HG03520 (cell line): ENCODE data around the gene SUPT6H.
"Not testable (repeated sequence)": the region's sequence is repeated elsewhere in the genome, so short reads cannot be mapped to it uniquely, and the experiment has no call there.

ENCODE experiments used
- ATAC-seq: cut with Tn5 transposase; IDR thresholded peaks from one replicate; pipeline ENCODE4 v1.9.1; 2021; ENCODE audit warnings: mild to moderate bottlenecking, moderate library complexity; ENCODE audit not compliant: unreplicated experiment

The SUPT6H gene

GRCh38 chr17:28717578-28718332, 55.8 kb downstream of the SUPT6H start, which contains the start of gene RAB34:
RAB34 (minus strand) TSS chr17:28717868; CDS start chr17:28717266, 602 bp downstream.
- no peak for ATAC-seq

GRCh38 chr17:28718333-28719020, 56.5 kb downstream of the SUPT6H start:
- no peak for ATAC-seq

GRCh38 chr17:28719021-28719433, 57.0 kb downstream of the SUPT6H start:
- ATAC-seq: no peak

GRCh38 chr17:28720247-28720996, 58.4 kb downstream of the SUPT6H start:
- no peak for ATAC-seq

GRCh38 chr17:28720997-28721329, 59.0 kb downstream of the SUPT6H start:
- not testable (repeated sequence) for ATAC-seq

GRCh38 chr17:28722417-28723158, 60.6 kb downstream of the SUPT6H start:
- no peak for ATAC-seq

GRCh38 chr17:28723159-28723835, 61.3 kb downstream of the SUPT6H start:
- ATAC-seq: no peak

GRCh38 chr17:28723836-28724499, 62.0 kb downstream of the SUPT6H start:
- not testable (repeated sequence) for ATAC-seq

- ATAC-seq: no peak
Observed at GRCh38 chr17:28724500-28725165, 62.6 kb downstream of the SUPT6H start.

GRCh38 chr17:28725166-28725659, 63.2 kb downstream of the SUPT6H start:
- ATAC-seq: no peak

- no peak for ATAC-seq
Observed at GRCh38 chr17:28725660-28726225, 63.7 kb downstream of the SUPT6H start.

GRCh38 chr17:28726226-28726626, 64.2 kb downstream of the SUPT6H start, which contains the start of gene TLCD1:
TLCD1 (minus strand) TSS chr17:28726233; CDS start chr17:28726097, 136 bp downstream.
- ATAC-seq: no peak

- peak; percentile 31 for ATAC-seq
Observed at GRCh38 chr17:28726627-28727491, 64.9 kb downstream of the SUPT6H start.

GRCh38 chr17:28728364-28729200, 66.6 kb downstream of the SUPT6H start, which contains the start of gene NEK8:
NEK8 (plus strand) TSS chr17:28728788; CDS start chr17:28728814, 26 bp downstream.
- ATAC-seq: peak; percentile 27

- ATAC-seq: no peak
Observed at GRCh38 chr17:28729950-28730330, 67.9 kb downstream of the SUPT6H start.

GRCh38 chr17:28733346-28733745, 71.3 kb downstream of the SUPT6H start:
- ATAC-seq: no peak
